HFF-Myc (cell line): ENCODE data around the gene HYAL3.

Source experiments
- DNase-seq: peaks from one replicate; pipeline ENCODE4 v3.0.0-alpha.2; 2011; ENCODE audit warnings: low read depth; ENCODE audit errors: extremely low read depth
- H3K4me3 ChIP-seq: replicated peaks from 2 replicates; pipeline ENCODE4 v1.5.1; 2011; ENCODE audit warnings: low read depth, mild to moderate bottlenecking, control low read depth, low read length
- CTCF ChIP-seq: IDR thresholded peaks from 2 replicates; pipeline ENCODE4 v1.5.1; 2012; ENCODE audit warnings: mild to moderate bottlenecking, low read depth, low read length, control low read depth; ENCODE audit errors: missing control alignments

HYAL3 gene

GRCh38 chr3:50260027-50260941 is 38.9 kb downstream of the HYAL3 start:
- peak overlapping the region; percentile 51 for H3K4me3 ChIP-seq
- peak; percentile 86 for TF ChIP-seq CTCF
- DNase-seq: no peak

GRCh38 chr3:50259432-50260026 is 39.7 kb downstream of the HYAL3 start:
- no peak for DNase-seq
- TF ChIP-seq CTCF: no peak
- no peak overlapping the region for H3K4me3 ChIP-seq

GRCh38 chr3:50258979-50259378 is 40.2 kb downstream of the HYAL3 start:
- no peak for TF ChIP-seq CTCF
- DNase-seq: no peak
- no peak overlapping the region for H3K4me3 ChIP-seq

GRCh38 chr3:50258029-50258680 is 41.0 kb downstream of the HYAL3 start:
- no peak for DNase-seq
- H3K4me3 ChIP-seq: no peak overlapping the region

GRCh38 chr3:50256978-50257890 is 42.0 kb downstream of the HYAL3 start:
- peak; percentile 73 for TF ChIP-seq CTCF
- DNase-seq: no peak
- H3K4me3 ChIP-seq: no peak overlapping the region

More at GRCh38 chr3:50258029-50258680, 41.0 kb downstream of the HYAL3 start:
- TF ChIP-seq CTCF: no peak

- no peak overlapping the region for H3K4me3 ChIP-seq
- no peak for TF ChIP-seq CTCF
- no peak for DNase-seq
Observed at GRCh38 chr3:50255251-50255615, 44.0 kb downstream of the HYAL3 start.
